K562 (cell line): ENCODE measurements around the gene JPH2. TPM values are rescaled to one million over a fixed set of nuclear protein-coding genes. Genes with fewer than 3 reads are reported as not detected.

Source experiments
- ATAC-seq: fragments of 200-7000 bp; cut with Tn5 transposase; 3 replicates; pipeline ENCODE4 v1.9.1; 2020; ENCODE audit warnings: moderate library complexity
- BruUV-seq: library from RNA; stranded (reverse); fragments of 400-500 nt; replicated peaks from 2 replicates; lab custom pipeline; 2021; lab: Mats Ljungman, UMichigan
- CTCF ChIA-PET: fragments of 300-600 bp; formaldehyde crosslinking; extraction: SDS; loops from one replicate; lab custom pipeline; 2021; ENCODE audit warnings: low intra/inter-chr PET ratio; lab: Yijun Ruan, JAX
- POLR2A ChIA-PET: fragments of 300-600, 350-650 bp; sonication (Branson Sonifier 250); formaldehyde crosslinking; extraction: SDS; loops from one replicate; lab custom pipeline; 2021; ENCODE audit warnings: antibody characterized with exemption, inconsistent platforms; lab: Yijun Ruan, JAX
- DNase-seq, 4 experiments: peaks; one replicate each; pipeline versions ENCODE4 v3.0.0 to v3.0.0-alpha.2; 2011 to 2018; ENCODE audit warnings: low spot score in 3 of 4, mixed read lengths in 3 of 4; ENCODE audit errors: extremely low read depth in 1 of 4
- FAIRE-seq: peaks from 2 replicates; lab custom pipeline; 2011; peaks lifted over from hg19 to GRCh38; lab: Jason Lieb, UNC
- H2AFZ ChIP-seq: 2 replicates; pipeline ENCODE4 v1.6.0; 2011; ENCODE audit warnings: low read depth, low read length, control low read depth, inconsistent platforms
- H3K27ac ChIP-seq: fragments of 200-600 bp; 3 replicates; pipeline ENCODE4 v1.8.0; 2011; ENCODE audit warnings: low read depth, mild to moderate bottlenecking, control low read depth, inconsistent platforms, low read length, moderate library complexity, mixed read lengths; ENCODE audit errors: extremely low read depth
- H3K27me3 ChIP-seq, 2 experiments: fragments of 300-600 bp in 1 of 2; 2 replicates in 1 of 2; 3 replicates in 1 of 2; pipeline versions ENCODE4 v1.6.0 to v1.8.0; 2011; ENCODE audit warnings: inconsistent platforms in 2 of 2, low read length in 2 of 2, mild to moderate bottlenecking in 1 of 2, mixed read lengths in 1 of 2, moderate library complexity in 1 of 2; ENCODE audit not compliant: control insufficient read depth in 2 of 2, insufficient read depth in 2 of 2
- H3K36me3 ChIP-seq: fragments of 300-600 bp; 3 replicates; pipeline ENCODE4 v1.8.0; 2011; ENCODE audit warnings: mild to moderate bottlenecking, low read length, inconsistent platforms; ENCODE audit not compliant: control insufficient read depth, insufficient read depth
- H3K4me1 ChIP-seq, 2 experiments: fragments of 200-600 bp in 1 of 2; replicated peaks in 1 of 2; 2 replicates in 1 of 2; 3 replicates in 1 of 2; pipeline versions ENCODE4 v1.5.1 to v1.8.0; 2011; ENCODE audit warnings: inconsistent platforms in 2 of 2, low read length in 2 of 2, mild to moderate bottlenecking in 1 of 2, mixed read lengths in 1 of 2, moderate library complexity in 1 of 2; ENCODE audit not compliant: control insufficient read depth in 2 of 2, insufficient read depth in 2 of 2
- H3K4me2 ChIP-seq: 2 replicates; pipeline ENCODE4 v1.6.1; 2011; ENCODE audit warnings: low read length, control low read depth, inconsistent platforms, mixed read lengths; ENCODE audit not compliant: insufficient read depth
- H3K4me3 ChIP-seq: fragments of 200-600 bp; sonication (generic), shearing (Covaris generic); 2 replicates; pipeline ENCODE4 v1.5.1; 2016; ENCODE audit warnings: control low read depth, inconsistent platforms
- H3K79me2 ChIP-seq: fragments of 200-600 bp; 3 replicates; pipeline ENCODE4 v1.8.0; 2011; ENCODE audit warnings: low read length, inconsistent platforms; ENCODE audit not compliant: control insufficient read depth, insufficient read depth
- H3K9ac ChIP-seq, 2 experiments: 2 replicates each; pipeline versions ENCODE4 v1.6.0 to v1.6.1; 2011; ENCODE audit warnings: low read depth in 2 of 2, low read length in 2 of 2, control low read depth in 1 of 2, inconsistent platforms in 1 of 2, mild to moderate bottlenecking in 1 of 2, mixed read lengths in 1 of 2; ENCODE audit not compliant: insufficient read depth in 1 of 2
- H3K9me1 ChIP-seq: one replicate; pipeline ENCODE4 v1.6.0; 2011; ENCODE audit warnings: inconsistent platforms, mild to moderate bottlenecking, low read length, moderate library complexity; ENCODE audit not compliant: control insufficient read depth, insufficient read depth
- H3K9me3 ChIP-seq: replicated peaks from 2 replicates; pipeline ENCODE4 v1.5.1; 2011; ENCODE audit warnings: low read depth, low read length, inconsistent platforms; ENCODE audit not compliant: control insufficient read depth, insufficient read depth
- H4K20me1 ChIP-seq: replicated peaks from 2 replicates; pipeline ENCODE4 v1.6.1; 2011; ENCODE audit warnings: low read length, inconsistent platforms, mixed read lengths; ENCODE audit not compliant: control insufficient read depth, insufficient read depth
- ATF3 ChIP-seq, 2 experiments: fragments of 450-650 bp in 1 of 2; sonication (generic) in 1 of 2; formaldehyde crosslinking in 1 of 2; IDR thresholded peaks in 1 of 2; conservative IDR thresholded peaks in 1 of 2; 2 replicates each; pipeline versions ENCODE4 v1.6.1 to v1.8.1; 2016 to 2023; ENCODE audit warnings: mild to moderate bottlenecking in 2 of 2, moderate library complexity in 2 of 2, inconsistent platforms in 1 of 2, missing genetic modification reagents in 1 of 2
- DLX4 ChIP-seq: fragments of 250-450 bp; sonication (Bioruptor Pico); IDR thresholded peaks from 2 replicates; pipeline ENCODE4 v1.6.1; 2021; ENCODE audit warnings: mild to moderate bottlenecking
- FOXA1 ChIP-seq: fragments of 450-650 bp; IDR thresholded peaks from 2 replicates; pipeline ENCODE4 v1.6.1; 2016; ENCODE audit warnings: mild to moderate bottlenecking, borderline replicate concordance
- GTF2F1 ChIP-seq: IDR thresholded peaks from 2 replicates; pipeline ENCODE4 v1.6.1; 2011; ENCODE audit warnings: low read depth, low read length, improper control_type of control experiment
- IRF1 ChIP-seq: sonication (generic); formaldehyde crosslinking; IDR thresholded peaks from 2 replicates; pipeline ENCODE4 v1.8.0; 2022; ENCODE audit warnings: missing genetic modification reagents, mild to moderate bottlenecking, borderline replicate concordance
- PHF20 ChIP-seq: fragments of 450-650 bp; IDR thresholded peaks from 2 replicates; pipeline ENCODE4 v1.6.1; 2018; ENCODE audit not compliant: partially characterized antibody
- PURB ChIP-seq: sonication (generic); formaldehyde crosslinking; IDR thresholded peaks from 2 replicates; pipeline ENCODE4 v1.9.0; 2021; ENCODE audit warnings: low read depth, mild to moderate bottlenecking, missing genetic modification reagents
- RBM25 ChIP-seq: fragments of 200-400 bp; formaldehyde crosslinking; IDR thresholded peaks from 2 replicates; pipeline ENCODE4 v1.6.1; 2018; ENCODE audit warnings: low read length, low read depth, moderate library complexity; ENCODE audit not compliant: severe bottlenecking
- SMARCE1 ChIP-seq: fragments of 450-650 bp; IDR thresholded peaks from 2 replicates; pipeline ENCODE4 v1.7.1; 2016; ENCODE audit warnings: mild to moderate bottlenecking
- ZBTB17 ChIP-seq: fragments of 450-650 bp; formaldehyde crosslinking; IDR thresholded peaks from 2 replicates; pipeline ENCODE4 v1.4.0; 2020; ENCODE audit warnings: mild to moderate bottlenecking
- WGBS: fragments of 100-300 bp; shearing (Covaris generic); methylation state at CpG from one replicate; pipeline ENCODE4 v1.1.6; 2016; ENCODE audit warnings: low coverage, mixed read lengths; ENCODE audit not compliant: insufficient coverage; ENCODE audit errors: missing lambda C conversion rate; 5-methylcytosine and 5-hydroxymethylcytosine counted together
- in situ Hi-C: fragments of 300-500 bp; cut with MboI; formaldehyde crosslinking; loops from 4 replicates; pipeline ENCODE4 v1.15.0; 2018; ENCODE audit warnings: inconsistent platforms, mixed read lengths
- intact Hi-C: fragments of 100-400 bp; cut with micrococcal nuclease; formaldehyde crosslinking; loops from 2 replicates; pipeline ENCODE4 v1.14.2; 2022
- polyA plus RNA-seq, 8 experiments: library from polyadenylated mRNA; depleted of rRNA in 4 of 8; stranded (reverse) in 5 of 8; unstranded in 3 of 8; fragments of >200 nt; fragmentation: Nextera tagmentation in 2 of 8; fragmentation: Illumina TruSeq in 1 of 8; extraction: Ambion mirVana in 2 of 8; extraction: Trizol in 1 of 8; gene quantifications; 2 replicates each; pipeline versions ENCODE4 v1.2.1 to v1.2.3, GENCODE V29; 2011 to 2014; ENCODE audit warnings: inconsistent platforms in 1 of 8, missing spikeins in 1 of 8
- total RNA-seq, 7 experiments: library from RNA; depleted of rRNA in 6 of 7; stranded (reverse); fragments of >200 nt in 6 of 7; fragmentation: Illumina TruSeq in 2 of 7; extraction: Trizol in 2 of 7; gene quantifications; 2 replicates each; pipeline versions ENCODE4 v1.2.1 to v1.2.3, GENCODE V29; 2011 to 2021; ENCODE audit warnings: low replicate concordance in 1 of 7

The JPH2 gene
- total and polyA plus RNA-seq, 9 of the 15 experiments (the other 6 are each of a cell fraction or from before 2014, with no cell fraction given) = not detected

GRCh38 chr20:44199877-44200276 lies 12.9 kb upstream of the JPH2 start:
- CTCF ChIA-PET = interaction anchor here (0.6 kb wide), 1 partner anchor 510 kb away, joined by 4 read pairs; no protein-coding TSS in a partner anchor

More at GRCh38 chr20:44199877-44200276, 12.9 kb upstream of the JPH2 start:
- DNase-seq (no peak), ATAC-seq (no peak), FAIRE-seq (no peak)
- Histone ChIP-seq H3K4me2 (no peak overlapping the region), H3K9ac (no peak overlapping the region), H2AFZ (no peak overlapping the region), H3K36me3 (peaks cover 74% of the 10 kb centered on the region)
- POLR2A ChIA-PET = interaction anchor here (0.6 kb wide), 1 partner anchor 128 kb away, joined by 3 read pairs; no protein-coding TSS in a partner anchor
- no peak for TF ChIP-seq IRF1 (CRISPR knock-in tag)
- no peak for TF ChIP-seq PURB (CRISPR knock-in tag)
- TF ChIP-seq ZBTB17 (CRISPR knock-in tag) = no peak
- no peak for TF ChIP-seq PHF20
- no peak for TF ChIP-seq GTF2F1
- no peak for TF ChIP-seq SMARCE1
- TF ChIP-seq RBM25 = no peak
- no peak for TF ChIP-seq FOXA1
- no peak for TF ChIP-seq ATF3 (IDR thresholded peaks at IDR 0.05)
- no peak for TF ChIP-seq ATF3 (CRISPR knock-in tag; conservative IDR thresholded peaks at IDR 0.05)
- no peak for TF ChIP-seq DLX4 (CRISPR knock-in tag)
- TF ChIP-seq, all 486 proteins: peak for 0
- intact Hi-C loops (no loop called here), in situ Hi-C loops (no loop called here)
- Histone ChIP-seq H3K27ac (no peak overlapping the region), H3K4me3 (no peak overlapping the region), H3K9me3 (no peaks in the 10 kb centered on the region), H3K9me1 (peaks cover 3% of the 10 kb centered on the region), H3K4me1 (peaks cover 6 to 13% of the 10 kb centered on the region in 2 experiments; a peak in 4 of 5 replicates), H4K20me1 (0 out of 2 replicates have a peak, but pooled peaks cover 6% of the 10 kb centered on the region), H3K27me3 (no peaks in the 10 kb centered on the region), H3K79me2 (peaks cover 5% of the 10 kb centered on the region; the same call in 1 of the 3 replicates)
- BruUV-seq = no TSS peak
- 100% methylated on average over 4 of the region's 4 CpGs for WGBS
